ENCODE results near the gene INSYN2B. TPM values are rescaled to one million over a fixed set of nuclear protein-coding genes. Genes with fewer than 3 reads are reported as not detected.

The INSYN2B gene
- total and polyA plus RNA-seq, 2 of the 8 experiments (the other 6 are each of a cell fraction or from before 2014, with no cell fraction given): not detected

- Histone ChIP-seq H4K8ac (ENCODE audit: extremely low read depth, insufficient read depth, low read length) (no peak overlapping the region), H2AK5ac (ENCODE audit: low read depth, low read length) (no peak overlapping the region), H2BK5ac (ENCODE audit: low read depth, low read length) (no peak overlapping the region), H3K9ac (replicated peaks in 1 of 4; ENCODE audit: extremely low read depth in 1 of 4, low read depth in 3 of 4, low read length in 3 of 4) (no peak overlapping the region), H2AFZ (ENCODE audit: low read length) (no peak overlapping the region), H3K14ac (ENCODE audit: insufficient read length) (no peak overlapping the region), H4K5ac (ENCODE audit: insufficient read length, low read depth, low read length) (no peak overlapping the region), H3K18ac (ENCODE audit: extremely low read depth, low read length) (no peak overlapping the region), H4K91ac (replicated peaks; ENCODE audit: insufficient read length, low read length) (no peak overlapping the region), H2BK15ac (ENCODE audit: low read length) (no peak overlapping the region), H3K9me3 (ENCODE audit: insufficient read depth in 2 of 2, low read depth in 1 of 2, low read length in 1 of 2) (no peaks in the 10 kb centered on the region), H2BK20ac (ENCODE audit: low read length) (no peak overlapping the region), H3K23ac (ENCODE audit: insufficient read length) (no peak overlapping the region), H2BK12ac (ENCODE audit: low read depth, low read length) (no peak overlapping the region), H2BK120ac (replicated peaks; ENCODE audit: low read depth, low read length) (no peak overlapping the region), H3K4me1 (replicated peaks in 1 of 4; ENCODE audit: control insufficient read depth in 3 of 4, insufficient read depth in 4 of 4, low read length in 3 of 4) (no peaks in the 10 kb centered on the region), H3K27me3 (replicated peaks in 1 of 4; ENCODE audit: control insufficient read depth in 3 of 4, extremely low read depth in 1 of 4, insufficient read depth in 3 of 4, low read length in 3 of 4) (no peaks in the 10 kb centered on the region; a peak in 1 of 7 replicates), H3K23me2 (ENCODE audit: low read depth, low read length) (no peaks in the 10 kb centered on the region), H3K36me3 (ENCODE audit: control insufficient read depth in 2 of 4, insufficient read depth in 4 of 4, low read length in 3 of 4) (no peaks in the 10 kb centered on the region), H3K56ac (replicated peaks; ENCODE audit: insufficient read length, low read depth, low read length) (no peak overlapping the region), H3K79me1 (ENCODE audit: low read depth, low read length) (no peaks in the 10 kb centered on the region), H3K4me2 (ENCODE audit: insufficient read depth in 1 of 2, low read depth in 2 of 2, low read length in 2 of 2) (no peak overlapping the region), H3K4me3 (ENCODE audit: extremely low read depth in 1 of 4, insufficient read depth in 2 of 4, low read depth in 3 of 4, low read length in 4 of 4) (no peak overlapping the region), H4K20me1 (replicated peaks in 1 of 2; ENCODE audit: control insufficient read depth in 1 of 2, insufficient read depth in 2 of 2, low read length in 2 of 2) (no peaks in the 10 kb centered on the region), H3K27ac (ENCODE audit: low read depth, low read length) (no peak overlapping the region), H3K4ac (replicated peaks; ENCODE audit: insufficient read length, low read depth, low read length) (no peak overlapping the region), H3K79me2 (ENCODE audit: control insufficient read depth in 1 of 2, insufficient read depth in 2 of 2, low read length in 2 of 2) (no peaks in the 10 kb centered on the region)
- FAIRE-seq: no peak
- POLR2A ChIA-PET (ENCODE audit: partially characterized antibody): no interaction called here
- 96% methylated on average over 1 of the region's 1 CpG; no CpG with 5 or more reads in 1 of the 2 experiments for WGBS, 2 experiments (ENCODE audit: extremely low coverage in 1 of 2, insufficient coverage in 1 of 2, insufficient read length in 1 of 2, insufficient replicate concordance in 2 of 2, low coverage in 1 of 2, low lambda C conversion rate in 2 of 2, missing lambda C conversion rate in 1 of 2)
- DNase-seq (ENCODE audit: low read depth in 1 of 2, low spot score in 2 of 2): no peak
- TF ChIP-seq ATF2 (IDR thresholded peaks at IDR 0.05; ENCODE audit: low read length) (no peak), JUN (IDR thresholded peaks at IDR 0.05; ENCODE audit: low read depth, low read length) (no peak), CEBPB (IDR thresholded peaks at IDR 0.05; ENCODE audit: low read depth, low read length) (no peak), BRCA1 (IDR thresholded peaks at IDR 0.05; ENCODE audit: low read depth, low read length) (no peak), RXRA (IDR thresholded peaks at IDR 0.05; ENCODE audit: insufficient read depth, low read depth, low read length) (no peak), POU5F1 (IDR thresholded peaks at IDR 0.05; ENCODE audit: low read depth, low read length) (no peak)
- CTCF ChIA-PET (ENCODE audit: partially characterized antibody): interaction anchor here (3.1 kb wide), 1 partner anchor 9 kb away, joined by 15 read pairs; the partner anchor contains the start of gene INSYN2B
Measured at GRCh38 chr5:169988947-169989346, 8.7 kb upstream of the INSYN2B start.
